Lung (tissue), 12 donors: ENCODE measurements around the gene LELP1. TPM values are rescaled to one million over a fixed set of nuclear protein-coding genes. Genes with fewer than 3 reads are reported as not detected.
"Not testable (repeated sequence)": the region's sequence is repeated elsewhere in the genome, so short reads cannot be mapped to it uniquely, and the experiment has no call there.

Experiments
- ATAC-seq: fragments of 200-7000 bp; cut with Tn5 transposase; one replicate; pipeline ENCODE4 v1.9.1; 2020; ENCODE audit warnings: moderate number of reproducible peaks; ENCODE audit not compliant: insufficient read depth, low FRiP score
- DNase-seq, 3 donors: peaks; one replicate each; pipeline ENCODE4 v3.0.0-alpha.2; 2013 to 2017
- H3K27ac ChIP-seq, 2 donors: one replicate each; pipeline ENCODE4 v1.5.1; 2013; ENCODE audit warnings: mild to moderate bottlenecking in 2 of 2, moderate library complexity in 2 of 2, control low read depth in 1 of 2, inconsistent platforms in 1 of 2, low read depth in 1 of 2, low read length in 1 of 2
- H3K27me3 ChIP-seq, 3 donors: one replicate each; pipeline ENCODE4 v1.5.1; 2013; ENCODE audit warnings: low read length in 2 of 3; ENCODE audit not compliant: control insufficient read depth in 3 of 3, insufficient read depth in 3 of 3
- H3K36me3 ChIP-seq, 4 donors: one replicate each; pipeline ENCODE4 v1.5.1; 2013; ENCODE audit warnings: low read length in 4 of 4, mild to moderate bottlenecking in 1 of 4, moderate library complexity in 1 of 4; ENCODE audit not compliant: control insufficient read depth in 4 of 4, insufficient read depth in 4 of 4
- H3K4me1 ChIP-seq, 5 donors: one replicate each; pipeline ENCODE4 v1.5.1; 2013; ENCODE audit warnings: low read length in 5 of 5, mild to moderate bottlenecking in 2 of 5, moderate library complexity in 1 of 5; ENCODE audit not compliant: control insufficient read depth in 5 of 5, insufficient read depth in 5 of 5
- H3K4me3 ChIP-seq: one replicate; pipeline ENCODE4 v1.5.1; 2013; ENCODE audit warnings: mild to moderate bottlenecking, control low read depth, moderate library complexity
- H3K9ac ChIP-seq, 2 donors: one replicate each; pipeline ENCODE4 v1.5.1; 2013; ENCODE audit warnings: low read length in 2 of 2, control low read depth in 1 of 2; ENCODE audit not compliant: insufficient read depth in 1 of 2
- H3K9me3 ChIP-seq, 4 donors: one replicate each; pipeline ENCODE4 v1.5.1; 2013; ENCODE audit warnings: low read length in 3 of 4, mild to moderate bottlenecking in 1 of 4, moderate library complexity in 1 of 4; ENCODE audit not compliant: control insufficient read depth in 4 of 4, insufficient read depth in 3 of 4
- CTCF ChIP-seq: IDR thresholded peaks from 2 replicates; pipeline ENCODE4 v1.5.1; 2012; ENCODE audit warnings: mild to moderate bottlenecking; ENCODE audit errors: control extremely low read depth, extremely low read depth
- WGBS, 2 donors: extraction: QIAGEN DNeasy Blood & Tissue Kit; methylation state at CpG; one replicate each; pipeline ENCODE4 v1.1.7; 2013; 5-methylcytosine and 5-hydroxymethylcytosine counted together
- polyA plus RNA-seq, 2 donors: library from polyadenylated mRNA; stranded (reverse); fragments of 200-250 nt; gene quantifications; one replicate each; pipeline ENCODE4 v1.2.1, GENCODE V29; 2013
- total RNA-seq, 2 donors: library from RNA; depleted of rRNA in 1 of 2; stranded (reverse); fragments of >200 nt in 1 of 2; gene quantifications; one replicate each; pipeline ENCODE4 v1.2.1, GENCODE V29; 2014 to 2021
- donor health status: control.
- donor health status: control.
- donor health status: Bipolar disorder and iron deficiency.
- donor health status: healthy.
- donor health status: DM: yes; HTN: yes; CAD: no.

Gene LELP1
- total and polyA plus RNA-seq, 4 donors: not detected

- not testable (repeated sequence) for H3K9me3 ChIP-seq, H3K4me1 ChIP-seq, H3K27me3 ChIP-seq, H3K27ac ChIP-seq, H3K36me3 ChIP-seq, H3K4me3 ChIP-seq, H3K9ac ChIP-seq
- WGBS, 2 donors: 50 to 57% methylated on average over 16 of the region's 16 CpGs
- peak; percentile 6 for TF ChIP-seq CTCF
- peak; percentile 56 to 60 (median 59) for DNase-seq
- peak; percentile 88 for ATAC-seq
Measured at GRCh38 chr1:153223040-153223891, 20.0 kb downstream of the LELP1 start.

GRCh38 chr1:153227810-153228209 is 24.6 kb downstream of the LELP1 start:
- Histone ChIP-seq H3K36me3 (no peaks in the 10 kb centered on the region), H3K27ac (no peak overlapping the region), H3K27me3 (peaks cover 0 to 6% (median 0%) of the 10 kb centered on the region in 3 donors), H3K4me3 (no peak overlapping the region), H3K9ac (no peak overlapping the region), H3K9me3 (peaks cover 0 to 2% (median 0%) of the 10 kb centered on the region in 4 donors), H3K4me1 (peaks cover 0 to 3% (median 0%) of the 10 kb centered on the region in 5 donors)
- no peak for ATAC-seq
- no peak for DNase-seq
- no peak for TF ChIP-seq CTCF
- 65 to 73% methylated on average over 2 of the region's 2 CpGs for WGBS, 2 donors

GRCh38 chr1:153228491-153228890 is 25.3 kb downstream of the LELP1 start:
- H3K9ac ChIP-seq: no peak overlapping the region
- 85 to 88% methylated on average over 1 of the region's 1 CpG for WGBS, 2 donors
- H3K4me3 ChIP-seq: no peak overlapping the region
- ATAC-seq (no peak), DNase-seq (no peak)
- H3K4me1 ChIP-seq: peaks cover 0 to 3% (median 0%) of the 10 kb centered on the region in 5 donors
- no peak overlapping the region for H3K27ac ChIP-seq
- no peaks in the 10 kb centered on the region for H3K36me3 ChIP-seq
- TF ChIP-seq CTCF: no peak
- peaks cover 0 to 2% (median 0%) of the 10 kb centered on the region in 4 donors for H3K9me3 ChIP-seq
- H3K27me3 ChIP-seq: peaks cover 0 to 6% (median 0%) of the 10 kb centered on the region in 3 donors

- WGBS, 2 donors: 54 to 67% methylated on average over 12 of the region's 12 CpGs
- not testable (repeated sequence) for H3K4me1 ChIP-seq
- peak; percentile 34 for ATAC-seq
Measured at GRCh38 chr1:153229076-153229829, 26.0 kb downstream of the LELP1 start.

More at GRCh38 chr1:153229076-153229829, 26.0 kb downstream of the LELP1 start:
- H3K4me3 ChIP-seq, H3K27ac ChIP-seq, H3K27me3 ChIP-seq, H3K9ac ChIP-seq, H3K36me3 ChIP-seq, H3K9me3 ChIP-seq: not testable (repeated sequence)
- peak in 2 of 3 donors; percentile 4 for DNase-seq
